ENCODE measurements around the gene GPC5.

Gene GPC5

DNA sequence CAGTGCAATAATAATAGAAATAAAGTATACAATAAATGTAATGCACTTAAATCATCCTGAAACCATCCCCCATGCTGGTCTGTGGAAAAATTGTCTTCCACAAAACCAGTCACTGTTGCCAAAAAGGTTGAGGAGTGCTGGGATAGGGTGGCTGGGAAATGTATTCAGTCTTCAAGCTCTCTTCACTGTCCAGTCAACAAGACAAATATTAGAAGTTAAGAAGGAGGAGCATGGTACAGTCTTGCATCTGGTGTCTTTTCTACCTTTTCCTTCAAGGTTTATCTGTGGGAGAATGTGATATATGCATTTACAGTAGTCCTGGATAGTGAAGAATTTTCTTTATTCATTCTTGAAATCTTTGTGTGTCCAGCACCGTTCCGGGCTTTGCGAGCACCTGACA lies 203.4 kb downstream of the GPC5 start:
- no peak for DNase-seq

DNA sequence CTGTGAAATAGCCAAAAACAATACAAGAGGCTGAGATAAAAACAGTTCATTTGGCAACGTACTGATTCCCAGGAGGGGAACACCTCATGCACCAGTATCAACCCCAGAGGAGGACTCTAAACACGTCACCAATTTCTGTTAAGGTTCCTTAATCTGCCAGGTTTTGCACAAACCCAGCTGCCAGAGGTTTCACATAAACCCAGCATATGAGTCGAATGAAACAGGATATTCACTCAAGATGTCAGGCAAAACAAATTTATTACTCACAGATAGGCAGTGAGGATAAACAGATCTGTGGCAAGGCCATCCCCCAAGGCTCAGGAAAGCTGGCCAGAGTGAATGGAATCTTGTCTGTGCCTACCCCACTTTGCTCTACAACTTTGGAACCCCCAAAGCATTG lies 210.9 kb downstream of the GPC5 start:
- DNase-seq, result no peak

GRCh38 chr13:91618315-91618714 lies 219.9 kb downstream of the GPC5 start:
- no peak for DNase-seq

- DNase-seq, result no peak
These were observed 222.3 kb downstream of the GPC5 start for GRCh38 chr13:91620670-91621141.

DNA sequence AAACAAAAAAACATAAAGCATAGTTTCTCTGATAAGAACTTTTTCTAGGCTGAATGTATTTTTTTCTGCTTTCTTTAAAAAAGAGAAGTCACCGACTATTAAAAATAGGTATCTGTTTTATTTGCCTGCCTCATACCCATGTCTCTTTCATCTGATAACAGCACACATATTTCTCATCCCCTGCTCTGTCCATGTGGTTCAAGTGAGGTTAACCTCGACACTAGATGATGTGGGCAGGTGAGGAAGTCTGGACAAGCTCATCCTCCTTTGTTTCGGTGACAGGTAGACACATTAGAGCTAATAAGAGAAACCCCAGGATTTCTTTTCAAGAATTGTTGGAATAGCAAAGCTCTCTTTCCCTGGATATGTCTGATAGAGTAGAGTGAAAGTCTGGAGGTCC lies 222.7 kb downstream of the GPC5 start:
- DNase-seq, result no peak

DNA sequence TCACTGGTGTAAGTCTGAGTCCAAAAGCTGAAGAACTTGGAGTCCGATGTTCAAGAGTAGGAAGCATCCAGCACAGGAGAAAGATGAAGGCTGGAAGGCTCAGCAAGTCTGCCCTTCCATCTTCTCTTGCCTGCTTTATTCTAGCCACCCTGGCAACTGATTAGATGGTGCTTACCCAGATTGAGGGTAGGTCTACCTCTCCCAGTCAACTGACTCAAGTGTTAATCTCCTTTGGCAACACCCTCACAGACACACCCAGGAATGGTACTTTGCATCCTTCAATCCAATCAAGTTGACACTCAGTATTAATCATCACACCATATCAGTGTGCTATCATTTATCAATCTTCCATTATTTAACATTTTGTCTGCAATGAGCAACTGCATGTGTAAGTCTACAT lies 223.5 kb downstream of the GPC5 start:
- no peak for DNase-seq

- no peak for DNase-seq
These were observed 224.5 kb downstream of the GPC5 start for GRCh38 chr13:91622778-91623550.

- DNase-seq, result no peak
These were observed 229.7 kb downstream of the GPC5 start for GRCh38 chr13:91627952-91628739.

DNA sequence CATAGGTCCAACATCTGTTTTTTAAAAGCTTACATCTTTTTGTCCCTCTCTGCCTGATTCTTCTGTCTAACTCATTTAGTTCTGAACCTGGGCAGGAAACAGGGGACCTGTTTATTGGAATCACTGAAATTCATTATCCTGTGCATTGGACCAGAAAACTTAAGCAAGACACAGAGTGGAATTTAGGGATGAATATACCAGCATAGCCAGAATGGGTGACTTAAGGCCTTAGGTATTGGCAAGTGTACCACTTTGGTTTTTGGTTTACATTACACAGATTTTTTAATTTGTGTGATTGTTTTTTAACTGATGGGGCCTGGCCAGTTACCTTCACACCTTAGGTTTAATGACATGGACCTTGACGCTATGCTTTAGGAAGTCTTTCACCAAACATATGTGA lies 232.5 kb downstream of the GPC5 start:
- DNase-seq, result no peak

DNA sequence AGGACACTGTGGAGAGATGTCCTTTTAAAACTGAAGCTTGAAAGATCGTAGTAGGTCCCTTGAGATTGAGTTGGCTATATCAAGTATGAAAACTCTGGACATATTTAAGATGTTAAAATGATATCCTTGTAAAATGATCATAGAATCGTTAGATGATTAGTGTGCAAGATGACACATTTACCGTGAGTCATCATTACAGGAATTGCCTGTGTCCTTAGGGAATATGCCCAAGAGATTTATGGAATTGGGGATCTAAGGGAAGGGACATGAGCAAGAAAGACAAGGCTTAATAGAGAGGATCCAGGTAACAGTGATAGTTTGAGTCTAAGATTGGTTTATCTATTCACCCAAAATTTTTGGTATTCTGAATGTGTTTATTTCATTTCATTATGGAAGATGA lies 233.7 kb downstream of the GPC5 start:
- DNase-seq, result no peak

DNA sequence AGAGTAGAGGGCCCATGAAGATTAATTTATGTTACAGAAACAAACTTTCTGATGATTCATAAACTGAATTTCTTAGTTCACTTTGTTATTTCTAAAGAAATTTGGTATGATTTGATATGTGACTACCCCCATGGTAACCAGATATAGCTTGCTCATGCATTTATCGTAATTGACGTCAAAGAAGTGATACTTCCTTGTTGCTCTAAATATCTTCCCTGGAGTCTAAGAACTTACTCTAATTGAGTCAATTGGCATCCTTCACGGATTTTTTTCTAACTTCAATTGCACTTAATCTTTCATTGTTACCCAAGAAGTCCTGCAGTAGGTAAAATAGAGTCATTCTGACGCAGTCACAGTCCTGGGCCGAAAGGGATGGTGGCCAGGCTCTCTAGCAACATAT lies 240.9 kb downstream of the GPC5 start:
- no peak for DNase-seq

GRCh38 chr13:91643394-91643793 lies 245.0 kb downstream of the GPC5 start:
- no peak for DNase-seq

DNA sequence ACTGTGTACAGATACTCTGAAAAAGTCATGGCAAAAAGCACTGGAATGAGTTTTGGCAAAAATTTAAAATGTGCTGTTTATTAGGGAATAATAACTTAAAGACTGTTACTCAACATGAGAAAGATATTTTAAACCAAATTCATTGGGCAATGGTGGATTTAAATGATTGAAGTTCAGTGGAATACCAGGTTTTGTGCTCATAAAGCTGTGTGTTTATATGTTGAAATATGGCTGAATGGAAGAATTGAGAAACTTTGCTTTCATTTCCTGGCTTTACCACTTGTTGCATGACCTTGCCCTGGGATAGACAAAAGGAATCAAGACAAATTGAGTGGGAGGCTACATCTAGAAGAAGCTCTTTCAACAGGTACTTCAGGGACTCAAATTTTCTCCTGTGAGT lies 246.4 kb downstream of the GPC5 start:
- no peak for DNase-seq

DNA sequence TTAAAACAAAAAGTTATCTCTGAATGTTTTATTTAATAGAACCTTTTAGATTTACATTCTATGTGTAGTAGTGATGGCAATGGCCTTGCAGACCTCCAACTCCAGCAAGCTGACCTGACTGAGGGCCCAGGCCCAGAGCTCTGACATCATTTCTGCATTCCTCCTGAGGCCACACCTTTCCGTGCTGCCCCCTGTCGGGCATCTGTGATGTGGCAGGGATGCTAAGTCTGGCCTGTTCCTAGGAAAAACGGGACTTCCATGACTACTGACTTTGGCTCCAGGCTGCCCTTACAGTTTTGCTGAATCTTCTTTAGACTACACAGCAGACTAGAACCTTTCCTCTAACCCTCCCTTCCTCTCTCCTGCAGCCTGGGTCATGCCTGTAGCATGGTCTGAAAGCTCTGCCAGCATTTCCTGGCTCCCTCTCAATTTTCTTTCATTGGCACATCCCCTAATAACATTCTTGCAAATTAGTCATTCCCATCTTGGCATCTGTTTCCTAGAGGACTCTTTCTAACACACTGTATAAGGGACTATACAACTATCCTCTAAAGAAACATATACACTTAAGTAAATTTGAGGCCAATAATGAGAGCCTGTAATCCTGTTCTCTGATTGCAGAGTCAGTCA lies 249.1 kb downstream of the GPC5 start:
- no peak for DNase-seq

GRCh38 chr13:91648012-91648411 lies 249.6 kb downstream of the GPC5 start:
- no peak for DNase-seq

DNA sequence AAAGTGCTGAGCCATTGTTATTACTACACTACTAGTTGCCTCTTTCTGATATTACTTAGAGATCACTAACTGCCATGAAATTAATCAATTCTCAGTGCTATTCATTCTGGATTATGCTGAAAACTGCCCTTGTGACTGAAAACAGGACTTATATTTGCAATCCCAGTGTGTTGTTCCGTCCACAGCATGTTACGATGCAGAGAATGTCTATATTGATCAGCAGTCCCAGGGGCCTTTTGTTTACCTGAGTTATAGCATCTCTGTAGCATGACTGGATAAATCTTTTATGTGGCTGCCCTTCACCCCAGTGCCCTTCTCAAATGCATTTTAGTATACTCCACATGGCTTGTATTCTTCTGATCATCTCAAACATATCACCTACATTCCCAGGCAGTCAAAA lies 251.0 kb downstream of the GPC5 start:
- no peak for DNase-seq

DNA sequence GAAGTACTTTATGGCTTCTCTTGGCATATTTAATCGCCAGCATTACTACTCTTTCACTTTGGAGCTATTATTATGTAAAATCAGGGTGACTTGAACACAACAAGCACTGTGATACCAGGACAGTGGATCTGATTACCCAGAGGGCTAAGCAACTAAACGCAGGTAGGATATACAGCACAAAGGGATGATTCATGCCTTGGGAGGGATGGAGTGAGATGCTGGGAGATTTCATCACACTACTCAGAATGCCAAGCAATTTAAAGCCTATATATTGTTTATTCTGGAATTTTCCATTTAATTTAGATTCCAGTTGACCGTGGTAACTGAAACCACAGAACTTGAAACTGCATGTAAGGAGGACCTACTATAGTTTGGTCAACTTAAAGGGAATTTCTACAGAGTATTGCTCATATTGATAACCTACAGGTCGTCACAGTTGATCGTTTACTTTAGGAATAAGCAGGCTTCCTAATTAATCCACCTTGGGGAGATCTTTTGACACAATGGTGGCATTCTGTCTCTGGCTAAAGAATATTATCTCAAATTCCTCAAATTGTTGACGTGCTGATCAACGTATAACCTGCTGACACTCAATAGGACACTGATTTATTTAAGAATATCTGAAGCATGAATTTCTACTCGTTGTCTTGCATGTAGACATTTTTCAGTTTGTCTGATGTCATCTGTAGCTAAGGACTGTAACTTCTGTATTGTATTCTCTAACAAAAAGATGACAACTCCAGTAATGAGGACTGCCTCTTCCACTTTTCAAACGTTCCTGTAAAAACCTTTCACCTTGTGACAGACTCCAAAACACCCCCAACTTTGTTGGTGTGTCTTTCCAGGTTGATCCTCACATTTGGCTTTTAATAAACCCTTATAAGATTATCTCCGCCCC lies 254.2 kb downstream of the GPC5 start:
- no peak for DNase-seq

DNA sequence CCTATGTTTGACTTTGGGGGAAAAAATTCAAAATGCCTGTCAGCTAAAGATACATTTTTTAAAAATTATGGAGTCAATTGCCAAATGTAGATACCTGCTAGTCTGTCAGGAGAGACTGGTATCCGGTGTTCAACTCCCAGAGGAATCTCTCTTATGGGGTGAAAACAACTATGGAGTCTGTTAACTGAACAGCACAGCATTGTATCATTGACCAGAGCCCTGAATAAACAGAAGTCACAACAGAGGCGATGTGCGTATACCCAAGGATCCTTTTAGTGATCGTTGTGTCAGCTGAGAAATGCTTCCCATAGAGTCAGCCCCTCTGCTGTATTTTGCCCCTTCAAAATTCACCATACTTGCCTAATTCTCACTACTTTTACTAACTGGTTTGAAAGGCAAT lies 257.3 kb downstream of the GPC5 start:
- no peak for DNase-seq

DNA sequence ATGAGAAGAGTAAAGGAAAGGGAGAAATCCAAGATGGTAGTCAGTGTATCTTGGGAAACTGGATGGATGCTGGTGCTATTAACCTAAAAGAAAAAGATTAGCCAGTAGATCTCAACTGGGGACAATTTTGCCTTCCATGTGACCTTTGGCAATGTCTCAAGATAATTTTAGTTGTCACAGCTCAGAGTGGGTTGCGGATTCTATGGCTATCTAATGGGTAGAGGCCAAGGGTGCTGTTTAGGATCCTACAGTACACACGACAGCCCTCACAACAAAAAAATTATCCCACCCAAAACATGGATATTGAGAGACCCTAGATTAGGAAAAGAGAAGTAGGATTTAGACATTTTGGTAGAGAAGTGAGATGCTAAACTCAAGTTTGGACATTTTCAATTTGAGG lies 258.9 kb downstream of the GPC5 start:
- DNase-seq, result no peak

- no peak for DNase-seq
These were observed 261.0 kb downstream of the GPC5 start for GRCh38 chr13:91659256-91660075.

GRCh38 chr13:91660076-91660415 lies 261.6 kb downstream of the GPC5 start:
- no peak for DNase-seq
